Lower leg skin (tissue), 4 donors: ENCODE measurements around the gene HSPA1A. TPM values are rescaled to one million over a fixed set of nuclear protein-coding genes. Genes with fewer than 3 reads are reported as not detected.
"Not testable (repeated sequence)": the region's sequence is repeated elsewhere in the genome, so short reads cannot be mapped to it uniquely, and the experiment has no call there.

Experiments used
- DNase-seq, 2 donors: peaks; one replicate each; pipeline ENCODE4 v3.0.0-alpha.2; 2019; ENCODE audit warnings: low spot score in 2 of 2
- H3K4me3 ChIP-seq: fragments of 200-600 bp; sonication (generic); 2 replicates; pipeline ENCODE4 v1.5.1; 2017; ENCODE audit warnings: mild to moderate bottlenecking, low read depth; ENCODE audit not compliant: poor library complexity, severe bottlenecking
- POLR2A ChIP-seq, 2 donors: fragments of 450-650 bp; IDR thresholded peaks; one replicate each; pipeline ENCODE4 v1.6.1; 2016 to 2017; ENCODE audit warnings: antibody characterized with exemption in 2 of 2, mild to moderate bottlenecking in 1 of 2, moderate library complexity in 1 of 2
- WGBS, 2 donors: methylation state at CpG; one replicate each; pipeline ENCODE4 v1.1.5; 2018; 5-methylcytosine and 5-hydroxymethylcytosine counted together
- intact Hi-C: fragments of 100-400 bp; cut with DNase I; formaldehyde crosslinking; loops from one replicate; pipeline ENCODE4 v1.15.0; 2023; ENCODE audit warnings: low total_unique reads
- total RNA-seq, 4 donors: library from RNA; depleted of rRNA; stranded (reverse); fragments of >200 nt; gene quantifications; one replicate each; pipeline ENCODE4 v1.1.0, GENCODE V29; 2016
- TF ChIP-seq, protein P1 (sequence below), 3 donors: fragments of 450-650 bp; IDR thresholded peaks; one replicate each; pipeline ENCODE4 v1.5.1; 2016; ENCODE audit warnings: antibody characterized with exemption in 3 of 3, mild to moderate bottlenecking in 3 of 3, moderate library complexity in 2 of 3

The HSPA1A gene
- total RNA-seq, 4 donors from 2014 or later = 237 to 342 (median 321) TPM

DNA sequence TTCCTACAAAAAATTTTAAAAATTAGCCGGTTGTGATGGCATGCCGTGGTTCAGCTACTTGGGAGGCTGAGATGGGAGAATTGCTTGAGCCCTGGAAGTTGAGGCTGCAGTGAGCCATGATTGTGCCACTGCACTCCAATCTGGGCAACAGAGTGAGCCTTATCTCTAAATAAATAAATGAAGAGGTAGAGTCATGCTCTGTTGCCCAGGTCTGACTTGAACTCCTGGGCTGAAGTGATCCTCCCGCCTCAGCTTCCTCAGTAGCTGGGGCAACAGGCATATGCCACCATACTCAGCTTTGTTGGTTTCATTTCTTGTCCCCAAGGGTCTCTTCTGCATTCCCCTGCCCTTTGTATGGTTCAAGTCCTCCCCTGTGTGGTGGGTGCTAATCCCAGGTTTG is 29.2 kb downstream of the HSPA1A start:
- intact Hi-C loops = no loop called here

DNA sequence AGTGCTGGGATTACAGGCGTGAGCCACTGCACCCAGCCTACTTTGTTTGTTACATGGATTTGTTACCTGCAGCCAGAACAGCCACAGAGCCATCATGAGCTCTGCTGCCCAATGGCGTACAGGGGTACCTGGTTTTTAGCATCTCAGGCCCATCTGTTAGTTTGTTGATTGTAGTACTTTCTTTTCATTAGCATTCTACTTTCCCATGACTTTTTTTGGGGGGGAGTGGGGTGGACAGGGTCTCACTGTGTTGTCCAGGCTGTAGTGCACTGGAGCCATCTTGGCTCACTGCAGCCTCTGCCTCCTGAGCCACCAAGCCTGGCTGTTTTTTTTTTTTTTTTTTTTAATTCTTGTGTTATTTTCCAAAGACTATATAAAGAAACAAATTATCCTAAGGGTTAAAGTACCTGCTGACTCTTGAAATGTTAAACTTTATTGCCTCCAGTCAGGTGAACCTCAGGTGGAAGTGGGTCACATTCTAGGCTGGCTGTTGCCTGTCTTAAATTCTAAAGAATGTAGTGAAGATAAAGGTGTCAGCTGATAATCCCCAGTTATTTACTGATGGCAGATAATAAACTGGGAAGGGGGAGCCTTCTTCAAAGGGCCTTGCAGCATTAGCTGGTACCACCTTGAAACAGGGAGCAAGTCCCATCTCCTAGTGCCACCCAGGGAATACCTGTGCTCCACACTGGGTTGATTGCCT is 32.1 kb downstream of the HSPA1A start:
- intact Hi-C loops = no loop called here
- TF ChIP-seq POLR2A (IDR thresholded peaks at IDR 0.05) = no peak
- TF ChIP-seq, protein P1, sequence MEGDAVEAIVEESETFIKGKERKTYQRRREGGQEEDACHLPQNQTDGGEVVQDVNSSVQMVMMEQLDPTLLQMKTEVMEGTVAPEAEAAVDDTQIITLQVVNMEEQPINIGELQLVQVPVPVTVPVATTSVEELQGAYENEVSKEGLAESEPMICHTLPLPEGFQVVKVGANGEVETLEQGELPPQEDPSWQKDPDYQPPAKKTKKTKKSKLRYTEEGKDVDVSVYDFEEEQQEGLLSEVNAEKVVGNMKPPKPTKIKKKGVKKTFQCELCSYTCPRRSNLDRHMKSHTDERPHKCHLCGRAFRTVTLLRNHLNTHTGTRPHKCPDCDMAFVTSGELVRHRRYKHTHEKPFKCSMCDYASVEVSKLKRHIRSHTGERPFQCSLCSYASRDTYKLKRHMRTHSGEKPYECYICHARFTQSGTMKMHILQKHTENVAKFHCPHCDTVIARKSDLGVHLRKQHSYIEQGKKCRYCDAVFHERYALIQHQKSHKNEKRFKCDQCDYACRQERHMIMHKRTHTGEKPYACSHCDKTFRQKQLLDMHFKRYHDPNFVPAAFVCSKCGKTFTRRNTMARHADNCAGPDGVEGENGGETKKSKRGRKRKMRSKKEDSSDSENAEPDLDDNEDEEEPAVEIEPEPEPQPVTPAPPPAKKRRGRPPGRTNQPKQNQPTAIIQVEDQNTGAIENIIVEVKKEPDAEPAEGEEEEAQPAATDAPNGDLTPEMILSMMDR (IDR thresholded peaks at IDR 0.05) = no peak
- H3K4me3 ChIP-seq = no peak overlapping the region
- no peak for DNase-seq
- WGBS, 2 donors = 90 to 91% methylated on average over 2 of the region's 2 CpGs

More for the DNA sequence above, 29.2 kb downstream of the HSPA1A start:
- no peak for TF ChIP-seq POLR2A (IDR thresholded peaks at IDR 0.05)
- TF ChIP-seq, protein P1 (IDR thresholded peaks at IDR 0.05) = no peak
- DNase-seq = no peak
- WGBS, 2 donors = 91 to 100% methylated on average over 3 of the region's 3 CpGs
- H3K4me3 ChIP-seq = no peak overlapping the region

DNA sequence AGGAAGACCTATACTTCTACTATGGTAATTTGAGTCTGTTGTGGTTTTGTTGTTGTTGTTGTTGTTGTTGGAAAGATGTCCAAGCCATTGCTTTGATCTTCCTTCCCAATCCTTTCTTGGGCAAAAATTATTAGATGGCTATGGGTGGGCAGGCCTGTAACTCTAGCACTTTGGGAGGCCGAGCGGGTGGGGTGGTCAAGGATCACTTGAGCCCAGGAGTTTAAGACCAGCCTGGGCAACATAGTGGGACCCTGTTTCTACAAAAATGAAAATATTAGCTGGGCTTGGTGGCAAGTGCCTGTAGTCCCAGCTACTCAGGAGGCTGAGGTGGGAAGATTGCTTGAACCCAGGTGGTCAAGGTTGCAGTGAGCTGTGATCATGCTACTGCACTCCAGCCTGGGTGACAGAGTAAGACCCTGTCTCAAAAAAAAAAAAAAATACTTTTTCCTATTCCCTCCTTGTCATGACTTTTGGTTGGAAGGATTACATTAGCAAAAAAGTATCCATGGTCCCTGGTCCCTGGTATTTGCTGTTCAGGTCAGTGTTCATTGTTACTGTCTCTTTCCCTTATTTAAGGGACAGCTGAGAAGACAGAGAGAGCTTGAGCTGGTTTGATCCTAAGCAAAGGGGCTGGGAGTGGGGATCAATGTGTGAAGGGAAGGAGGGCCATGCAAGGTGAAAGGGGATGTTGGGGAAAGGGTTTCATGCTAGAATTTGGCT is 35.6 kb downstream of the HSPA1A start:
- intact Hi-C loops = no loop called here
- TF ChIP-seq POLR2A (IDR thresholded peaks at IDR 0.05) = no peak
- TF ChIP-seq, protein P1 (IDR thresholded peaks at IDR 0.05) = no peak
- no peak overlapping the region for H3K4me3 ChIP-seq
- 92 to 96% methylated on average over 2 of the region's 2 CpGs for WGBS, 2 donors
- DNase-seq = no peak

DNA sequence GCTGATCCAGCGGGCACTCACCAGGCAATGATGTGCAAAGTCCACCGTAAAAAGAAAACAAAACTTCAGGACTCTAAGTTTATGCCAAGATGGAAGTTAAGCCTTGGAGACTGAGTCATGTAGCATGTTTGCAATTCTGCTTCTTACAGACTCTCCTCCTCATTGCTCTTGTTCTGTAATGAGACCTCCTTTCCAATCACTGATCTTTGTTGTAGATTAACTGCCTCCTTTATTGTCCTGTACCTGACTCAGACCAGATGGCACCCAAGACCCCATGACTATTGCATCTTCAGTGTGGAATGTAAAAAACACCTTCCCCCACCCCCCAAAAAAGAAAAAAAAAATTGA is 36.1 kb downstream of the HSPA1A start:
- no peak overlapping the region for H3K4me3 ChIP-seq
- no peak for DNase-seq
- TF ChIP-seq, protein P1 (IDR thresholded peaks at IDR 0.05) = no peak
- no peak for TF ChIP-seq POLR2A (IDR thresholded peaks at IDR 0.05)
- 71 to 75% methylated on average over 2 of the region's 2 CpGs for WGBS, 2 donors
- intact Hi-C loops = no loop called here

DNA sequence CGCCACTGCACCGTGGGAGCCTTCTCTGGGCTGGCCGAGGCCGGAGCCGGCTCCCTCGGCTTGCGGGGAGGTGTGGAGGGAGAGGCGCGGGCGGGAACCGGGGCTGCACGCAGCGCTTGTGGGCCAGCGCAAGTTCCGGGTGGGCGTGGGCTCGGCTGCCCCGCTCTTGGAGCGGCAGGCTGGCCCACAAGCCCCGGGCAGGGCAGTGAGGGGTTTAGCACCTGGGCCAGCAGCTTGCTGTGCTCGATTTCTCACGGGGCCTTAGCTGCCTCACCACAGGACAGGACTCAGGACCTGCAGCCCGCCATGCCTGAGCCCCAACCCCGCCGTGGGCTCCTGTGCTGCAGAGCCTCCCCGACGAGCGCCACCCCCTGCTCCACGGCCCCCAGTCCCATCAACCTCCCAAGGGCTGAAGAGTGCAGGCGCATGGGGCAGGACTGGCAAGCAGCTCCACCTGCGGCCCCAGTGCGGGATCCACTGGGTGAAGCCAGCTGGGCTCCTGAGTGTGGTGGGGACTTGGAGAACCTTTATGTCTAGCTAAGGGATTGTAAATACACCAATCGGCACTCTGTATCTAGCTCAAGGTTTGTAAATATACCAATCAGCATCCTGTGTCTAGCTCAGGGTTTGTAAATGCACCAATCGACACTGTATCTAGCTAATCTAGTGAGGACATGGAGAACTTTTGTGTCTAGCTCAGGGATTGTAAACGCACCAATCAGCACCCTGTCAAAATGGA is 36.8 kb downstream of the HSPA1A start:
- intact Hi-C loops, DNase-seq, H3K4me3 ChIP-seq: not testable (repeated sequence)
- WGBS, 2 donors = 88 to 90% methylated on average over 16 to 29 of the region's 35 CpGs

DNA sequence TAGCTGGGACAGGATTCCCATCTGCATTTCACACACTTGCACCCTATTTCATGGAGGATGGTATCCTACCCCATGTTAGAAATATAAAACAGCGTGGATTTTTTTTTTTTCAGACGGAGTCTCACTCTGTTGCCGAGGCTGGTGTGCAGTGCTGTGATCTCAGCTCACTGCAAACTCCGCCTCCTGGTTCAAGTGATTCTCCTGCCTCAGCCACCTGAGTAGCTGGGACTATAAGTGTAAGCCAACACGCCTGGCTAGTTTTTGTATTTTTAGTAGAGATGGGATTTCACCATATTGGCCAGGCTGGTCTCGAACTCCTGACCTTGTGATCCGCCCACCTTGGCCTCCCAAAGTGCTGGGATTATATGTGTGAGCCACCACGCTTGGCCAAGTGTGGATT is 42.4 kb downstream of the HSPA1A start:
- DNase-seq, intact Hi-C loops, H3K4me3 ChIP-seq: not testable (repeated sequence)
- 90 to 92% methylated on average over 8 of the region's 8 CpGs for WGBS, 2 donors
